ENCODE results near the gene SLC22A4.

The SLC22A4 gene

GRCh38 chr5:132275367-132276220, 18.6 kb upstream of the SLC22A4 start:
- DNase-seq = no peak

GRCh38 chr5:132277256-132277655, 16.9 kb upstream of the SLC22A4 start:
- no peak for DNase-seq

- no peak for DNase-seq
These were observed 16.0 kb upstream of the SLC22A4 start for GRCh38 chr5:132277971-132278853.

GRCh38 chr5:132279801-132280200, 14.4 kb upstream of the SLC22A4 start:
- DNase-seq = no peak

- DNase-seq = no peak
These were observed 13.6 kb upstream of the SLC22A4 start for GRCh38 chr5:132280371-132281240.

- DNase-seq = no peak
These were observed 12.2 kb upstream of the SLC22A4 start for GRCh38 chr5:132281856-132282614.

- no peak for DNase-seq
These were observed 10.7 kb upstream of the SLC22A4 start for GRCh38 chr5:132283423-132284043.

- DNase-seq = no peak
These were observed 5.1 kb upstream of the SLC22A4 start for GRCh38 chr5:132289097-132289496.

GRCh38 chr5:132291026-132291425, 3.2 kb upstream of the SLC22A4 start:
- DNase-seq = no peak

- peak; percentile 57 to 72 for DNase-seq
These were observed 865 bp upstream of the SLC22A4 start for GRCh38 chr5:132293066-132293991.

- peak; percentile 48 to 83 for DNase-seq
These were observed 722 bp downstream of the SLC22A4 start for GRCh38 chr5:132294728-132295504.

- no peak for DNase-seq
These were observed 1.6 kb downstream of the SLC22A4 start for GRCh38 chr5:132295505-132296411.

- no peak for DNase-seq
These were observed 2.3 kb downstream of the SLC22A4 start for GRCh38 chr5:132296412-132297016.

- no peak for DNase-seq
These were observed 3.2 kb downstream of the SLC22A4 start for GRCh38 chr5:132297211-132297940.

- DNase-seq = no peak
These were observed 4.4 kb downstream of the SLC22A4 start for GRCh38 chr5:132298298-132299212.

- no peak for DNase-seq
These were observed 5.7 kb downstream of the SLC22A4 start for GRCh38 chr5:132299917-132300316.

Measured in CD4-positive, alpha-beta T cell treated with Interleukin-1 beta for 1 hour (primary cell).